SK-N-SH treated with all-trans-retinoic acid at 6 μM for 48 hours (cell line): ENCODE results near the gene DISP3.

Experiments
- OSR1 ChIP-seq: fragments of 250-450 bp; sonication (Bioruptor Pico); IDR thresholded peaks from 2 replicates; pipeline ENCODE4 v1.8.0; 2022; ENCODE audit warnings: moderate library complexity, mild to moderate bottlenecking, inconsistent platforms
- TF ChIP-seq, protein P1 (sequence below): fragments of 250-450 bp; sonication (Bioruptor Pico); IDR thresholded peaks from 2 replicates; pipeline ENCODE4 v1.8.0; 2020; ENCODE audit warnings: mild to moderate bottlenecking, moderate library complexity, borderline replicate concordance

DNA sequence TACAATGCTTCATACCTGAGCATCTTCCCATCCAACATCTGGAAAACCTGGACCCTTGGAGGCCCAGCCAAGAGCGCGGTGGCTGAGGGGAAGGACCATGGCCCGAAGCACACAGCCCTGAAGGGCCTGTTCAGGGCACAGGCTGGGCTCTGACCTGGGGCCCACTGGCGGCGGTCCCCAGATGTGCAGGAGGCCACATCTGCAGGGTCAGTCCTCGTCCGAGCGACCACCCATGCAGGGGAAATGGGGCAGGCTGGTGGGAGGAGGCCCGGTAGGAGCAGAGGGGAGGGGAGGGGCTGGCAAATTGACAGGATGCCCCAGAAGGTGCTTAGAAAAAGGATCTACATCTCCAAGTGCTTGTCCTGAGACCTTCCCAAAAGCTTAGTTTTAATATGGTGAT lies 59.9 kb downstream of the DISP3 start:
- no peak for TF ChIP-seq OSR1
- TF ChIP-seq, protein P1, sequence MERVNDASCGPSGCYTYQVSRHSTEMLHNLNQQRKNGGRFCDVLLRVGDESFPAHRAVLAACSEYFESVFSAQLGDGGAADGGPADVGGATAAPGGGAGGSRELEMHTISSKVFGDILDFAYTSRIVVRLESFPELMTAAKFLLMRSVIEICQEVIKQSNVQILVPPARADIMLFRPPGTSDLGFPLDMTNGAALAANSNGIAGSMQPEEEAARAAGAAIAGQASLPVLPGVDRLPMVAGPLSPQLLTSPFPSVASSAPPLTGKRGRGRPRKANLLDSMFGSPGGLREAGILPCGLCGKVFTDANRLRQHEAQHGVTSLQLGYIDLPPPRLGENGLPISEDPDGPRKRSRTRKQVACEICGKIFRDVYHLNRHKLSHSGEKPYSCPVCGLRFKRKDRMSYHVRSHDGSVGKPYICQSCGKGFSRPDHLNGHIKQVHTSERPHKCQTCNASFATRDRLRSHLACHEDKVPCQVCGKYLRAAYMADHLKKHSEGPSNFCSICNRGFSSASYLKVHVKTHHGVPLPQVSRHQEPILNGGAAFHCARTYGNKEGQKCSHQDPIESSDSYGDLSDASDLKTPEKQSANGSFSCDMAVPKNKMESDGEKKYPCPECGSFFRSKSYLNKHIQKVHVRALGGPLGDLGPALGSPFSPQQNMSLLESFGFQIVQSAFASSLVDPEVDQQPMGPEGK (CRISPR knock-in tag), result no peak
